HUES48 (cell line): Measurements from ENCODE around the gene FAM3D.

ENCODE experiments used
- H3K27ac ChIP-seq: one replicate; pipeline ENCODE4 v1.7.0; 2013; ENCODE audit warnings: low read depth, low read length, inconsistent platforms
- H3K27me3 ChIP-seq: 2 replicates; pipeline ENCODE4 v1.6.1; 2013; ENCODE audit warnings: mild to moderate bottlenecking, low read length; ENCODE audit not compliant: control insufficient read depth, insufficient read depth
- H3K36me3 ChIP-seq: 2 replicates; pipeline ENCODE4 v1.6.1; 2013; ENCODE audit warnings: low read length; ENCODE audit not compliant: control insufficient read depth, insufficient read depth
- H3K4me1 ChIP-seq: 2 replicates; pipeline ENCODE4 v1.6.1; 2013; ENCODE audit warnings: mild to moderate bottlenecking, low read length; ENCODE audit not compliant: control insufficient read depth, insufficient read depth
- H3K4me3 ChIP-seq: 2 replicates; pipeline ENCODE4 v1.5.1; 2013; ENCODE audit warnings: mild to moderate bottlenecking, low read depth, low read length
- H3K9ac ChIP-seq: 2 replicates; pipeline ENCODE4 v1.6.1; 2013; ENCODE audit warnings: mild to moderate bottlenecking, low read depth, low read length, moderate library complexity
- H3K9me3 ChIP-seq: 2 replicates; pipeline ENCODE4 v1.6.1; 2013; ENCODE audit warnings: low read length; ENCODE audit not compliant: control insufficient read depth, insufficient read depth

FAM3D gene

GRCh38 chr3:58638591-58638990, 28.0 kb downstream of the FAM3D start:
- Histone ChIP-seq H3K27ac (no peak overlapping the region), H3K27me3 (peaks cover 77% of the 10 kb centered on the region), H3K4me3 (no peak overlapping the region), H3K36me3 (no peaks in the 10 kb centered on the region), H3K9ac (no peak overlapping the region), H3K9me3 (no peaks in the 10 kb centered on the region), H3K4me1 (peaks cover 10% of the 10 kb centered on the region)

GRCh38 chr3:58637509-58637908, 29.1 kb downstream of the FAM3D start:
- Histone ChIP-seq H3K4me3 (no peak overlapping the region), H3K27ac (no peak overlapping the region), H3K36me3 (no peaks in the 10 kb centered on the region), H3K4me1 (peaks cover 10% of the 10 kb centered on the region), H3K9me3 (no peaks in the 10 kb centered on the region), H3K27me3 (peaks cover 84% of the 10 kb centered on the region), H3K9ac (no peak overlapping the region)

- Histone ChIP-seq H3K4me1 (peaks cover 7% of the 10 kb centered on the region), H3K9me3 (no peaks in the 10 kb centered on the region), H3K9ac (no peak overlapping the region), H3K4me3 (no peak overlapping the region), H3K27ac (no peak overlapping the region), H3K27me3 (peaks cover 73% of the 10 kb centered on the region), H3K36me3 (no peaks in the 10 kb centered on the region)
Observed at GRCh38 chr3:58635371-58636285, 30.9 kb downstream of the FAM3D start.

- H3K36me3 ChIP-seq = no peaks in the 10 kb centered on the region
- H3K27me3 ChIP-seq = peaks cover 51% of the 10 kb centered on the region
- H3K4me3 ChIP-seq = no peak overlapping the region
- H3K9ac ChIP-seq = no peak overlapping the region
- no peak overlapping the region for H3K27ac ChIP-seq
- H3K9me3 ChIP-seq = no peaks in the 10 kb centered on the region
- H3K4me1 ChIP-seq = peaks cover 11% of the 10 kb centered on the region
Observed at GRCh38 chr3:58633157-58633865, 33.3 kb downstream of the FAM3D start.

- Histone ChIP-seq H3K4me1 (peaks cover 4% of the 10 kb centered on the region), H3K4me3 (no peak overlapping the region), H3K9me3 (no peaks in the 10 kb centered on the region), H3K36me3 (no peaks in the 10 kb centered on the region), H3K27ac (no peak overlapping the region), H3K9ac (no peak overlapping the region), H3K27me3 (peaks cover 39% of the 10 kb centered on the region)
Observed at GRCh38 chr3:58631742-58632141, 34.8 kb downstream of the FAM3D start.

- no peak overlapping the region for H3K4me3 ChIP-seq
- no peaks in the 10 kb centered on the region for H3K36me3 ChIP-seq
- no peak overlapping the region for H3K27ac ChIP-seq
- H3K9ac ChIP-seq = no peak overlapping the region
- H3K9me3 ChIP-seq = no peaks in the 10 kb centered on the region
- peaks cover 4% of the 10 kb centered on the region; the same call in 1 of the 2 replicates for H3K4me1 ChIP-seq
- peaks cover 28% of the 10 kb centered on the region for H3K27me3 ChIP-seq
Observed at GRCh38 chr3:58630710-58631092, 35.9 kb downstream of the FAM3D start.

GRCh38 chr3:58630076-58630709, 36.4 kb downstream of the FAM3D start:
- Histone ChIP-seq H3K9me3 (no peaks in the 10 kb centered on the region), H3K4me1 (peaks cover 4% of the 10 kb centered on the region; the same call in 1 of the 2 replicates), H3K9ac (no peak overlapping the region), H3K4me3 (no peak overlapping the region), H3K27me3 (peaks cover 23% of the 10 kb centered on the region), H3K27ac (no peak overlapping the region), H3K36me3 (no peaks in the 10 kb centered on the region)

GRCh38 chr3:58629629-58630028, 36.9 kb downstream of the FAM3D start:
- Histone ChIP-seq H3K27me3 (peaks cover 17% of the 10 kb centered on the region), H3K9me3 (no peaks in the 10 kb centered on the region), H3K36me3 (no peaks in the 10 kb centered on the region), H3K4me1 (peaks cover 4% of the 10 kb centered on the region; the same call in 1 of the 2 replicates), H3K27ac (no peak overlapping the region), H3K4me3 (no peak overlapping the region), H3K9ac (no peak overlapping the region)

GRCh38 chr3:58628823-58629562, 37.6 kb downstream of the FAM3D start:
- Histone ChIP-seq H3K9me3 (no peaks in the 10 kb centered on the region), H3K36me3 (no peaks in the 10 kb centered on the region), H3K4me3 (no peak overlapping the region), H3K4me1 (peaks cover 4% of the 10 kb centered on the region; the same call in 1 of the 2 replicates), H3K27me3 (peaks cover 11% of the 10 kb centered on the region), H3K9ac (no peak overlapping the region), H3K27ac (no peak overlapping the region)

GRCh38 chr3:58627941-58628340, 38.6 kb downstream of the FAM3D start:
- Histone ChIP-seq H3K27me3 (peaks cover under 1% of the 10 kb centered on the region), H3K4me3 (no peak overlapping the region), H3K27ac (no peak overlapping the region), H3K9ac (no peak overlapping the region), H3K4me1 (peaks cover 4% of the 10 kb centered on the region; the same call in 1 of the 2 replicates), H3K9me3 (no peaks in the 10 kb centered on the region), H3K36me3 (no peaks in the 10 kb centered on the region)
